Choroid plexus epithelial cell (primary cell): Measurements from ENCODE around the gene REXO1.

ENCODE experiments used
- DNase-seq: peaks from one replicate; pipeline ENCODE4 v3.0.0-alpha.2; 2010; ENCODE audit warnings: low read depth
- H3K4me3 ChIP-seq: 2 replicates; pipeline ENCODE4 v1.5.1; 2011; ENCODE audit warnings: low read depth, mild to moderate bottlenecking, control low read depth, low read length, moderate library complexity
- CTCF ChIP-seq: conservative IDR thresholded peaks from 2 replicates; pipeline ENCODE4 v1.5.1; 2011; ENCODE audit warnings: low read depth, mild to moderate bottlenecking, control low read depth, inconsistent platforms, low read length, moderate library complexity

REXO1 gene

GRCh38 chr19:1854039-1854541, 5.8 kb upstream of the REXO1 start:
- TF ChIP-seq CTCF: no peak
- no peak overlapping the region for H3K4me3 ChIP-seq
- DNase-seq: no peak

GRCh38 chr19:1853295-1854038, 5.2 kb upstream of the REXO1 start:
- H3K4me3 ChIP-seq: no peak overlapping the region

GRCh38 chr19:1852581-1853128, 4.4 kb upstream of the REXO1 start:
- no peak for TF ChIP-seq CTCF
- no peak overlapping the region for H3K4me3 ChIP-seq
- DNase-seq: no peak

More at GRCh38 chr19:1853295-1854038, 5.2 kb upstream of the REXO1 start:
- peak; percentile 82 for TF ChIP-seq CTCF
- DNase-seq: peak; percentile 81

- no peak for DNase-seq
- H3K4me3 ChIP-seq: no peak overlapping the region
Measured at GRCh38 chr19:1851654-1852580, 3.6 kb upstream of the REXO1 start.

GRCh38 chr19:1850809-1851653, 2.7 kb upstream of the REXO1 start:
- no peak overlapping the region for H3K4me3 ChIP-seq
- TF ChIP-seq CTCF: peak; percentile 19
- no peak for DNase-seq

More at GRCh38 chr19:1851654-1852580, 3.6 kb upstream of the REXO1 start:
- no peak for TF ChIP-seq CTCF

- DNase-seq: no peak
- TF ChIP-seq CTCF: no peak
- no peak overlapping the region for H3K4me3 ChIP-seq
Measured at GRCh38 chr19:1849886-1850398, 1.7 kb upstream of the REXO1 start.
